Mucosa of descending colon (tissue), 3 donors: ENCODE data around the gene TADA2A. TPM values are rescaled to one million over a fixed set of nuclear protein-coding genes. Genes with fewer than 3 reads are reported as not detected.

ENCODE experiments used
- ATAC-seq: fragments of 200-7000 bp; cut with Tn5 transposase; one replicate; pipeline ENCODE4 v1.9.1; 2020; ENCODE audit warnings: mild to moderate bottlenecking, moderate library complexity
- DNase-seq, 3 donors: peaks; one replicate each; pipeline ENCODE4 v3.0.0-alpha.2; 2020
- H3K36me3 ChIP-seq: fragments of 200-600 bp; one replicate; pipeline ENCODE4 v1.8.0; 2021; ENCODE audit warnings: low read depth, mild to moderate bottlenecking
- H3K4me1 ChIP-seq: fragments of 200-600 bp; one replicate; pipeline ENCODE4 v1.8.0; 2021; ENCODE audit warnings: low read depth, mild to moderate bottlenecking
- H3K4me3 ChIP-seq: fragments of 200-600 bp; one replicate; pipeline ENCODE4 v1.8.0; 2021; ENCODE audit warnings: mild to moderate bottlenecking
- H3K9me3 ChIP-seq: fragments of 200-600 bp; one replicate; pipeline ENCODE4 v1.8.0; 2021; ENCODE audit warnings: mild to moderate bottlenecking
- CTCF ChIP-seq: fragments of 200-600 bp; IDR thresholded peaks from one replicate; pipeline ENCODE4 v1.8.0; 2022; ENCODE audit warnings: antibody characterized with exemption, mild to moderate bottlenecking
- intact Hi-C, 2 donors: fragments of 100-400 bp; cut with DNase I in 1 of 2; cut with micrococcal nuclease in 1 of 2; formaldehyde crosslinking; loops; one replicate each; pipeline versions ENCODE4 v1.11.0 to v1.11.1; 2022; cut with DNase I, micrococcal nuclease
- total RNA-seq, 3 donors: library from RNA; stranded (reverse); fragmentation: NEBNext Ultra II Directional in 2 of 3; extraction: Animal tissue kit (Norgen Biotek cat#: 25700) in 2 of 3; gene quantifications; one replicate each; pipeline versions ENCODE4 v1.2.1 to v1.2.4, GENCODE V29; 2021 to 2023
- donor health status: DM: no; HTN: no; CAD: no; lungs with moderate emphysema.
- donor health status: DM: no; HTN: no; CAD: no.
- donor health status: DM: no; HTN: yes; CAD: no.

Gene TADA2A
- total RNA-seq, 3 donors from 2014 or later, result 22.8 to 29.6 (median 28.0) TPM

GRCh38 chr17:37463039-37463438, 56.4 kb downstream of the TADA2A start:
- no peak for DNase-seq

GRCh38 chr17:37465069-37465616, 58.5 kb downstream of the TADA2A start:
- intact Hi-C loops, result no loop called here
- no peak overlapping the region for H3K4me3 ChIP-seq
- H3K36me3 ChIP-seq, result no peaks in the 10 kb centered on the region
- no peaks in the 10 kb centered on the region for H3K4me1 ChIP-seq
- no peak for TF ChIP-seq CTCF
- DNase-seq (no peak), ATAC-seq (no peak)
- H3K9me3 ChIP-seq, result no peaks in the 10 kb centered on the region

More at GRCh38 chr17:37463039-37463438, 56.4 kb downstream of the TADA2A start:
- no peaks in the 10 kb centered on the region for H3K36me3 ChIP-seq
- ATAC-seq, result no peak
- no peak for TF ChIP-seq CTCF
- H3K9me3 ChIP-seq, result no peaks in the 10 kb centered on the region
- no peak overlapping the region for H3K4me3 ChIP-seq
- H3K4me1 ChIP-seq, result no peaks in the 10 kb centered on the region
- intact Hi-C loops, result no loop called here

GRCh38 chr17:37466471-37466870, 59.8 kb downstream of the TADA2A start:
- ATAC-seq (peak; percentile 47), DNase-seq (no peak)
- TF ChIP-seq CTCF, result no peak
- Histone ChIP-seq H3K4me3 (no peak overlapping the region), H3K4me1 (no peaks in the 10 kb centered on the region), H3K36me3 (no peaks in the 10 kb centered on the region), H3K9me3 (no peaks in the 10 kb centered on the region)
- intact Hi-C loops, result no loop called here

GRCh38 chr17:37470181-37470580, 63.5 kb downstream of the TADA2A start:
- ATAC-seq (no peak), DNase-seq (no peak)
- no peak for TF ChIP-seq CTCF
- no peak overlapping the region for H3K4me3 ChIP-seq
- no peaks in the 10 kb centered on the region for H3K36me3 ChIP-seq
- intact Hi-C loops, result no loop called here
- no peaks in the 10 kb centered on the region for H3K4me1 ChIP-seq
- H3K9me3 ChIP-seq, result no peaks in the 10 kb centered on the region

GRCh38 chr17:37475731-37476420, 69.2 kb downstream of the TADA2A start:
- no peaks in the 10 kb centered on the region for H3K4me1 ChIP-seq
- intact Hi-C loops, result no loop called here
- no peaks in the 10 kb centered on the region for H3K36me3 ChIP-seq
- ATAC-seq (no peak), DNase-seq (no peak)
- H3K9me3 ChIP-seq, result no peaks in the 10 kb centered on the region
- H3K4me3 ChIP-seq, result no peak overlapping the region
- TF ChIP-seq CTCF, result no peak
